ENCODE data around the gene PSME1.

Gene PSME1

DNA sequence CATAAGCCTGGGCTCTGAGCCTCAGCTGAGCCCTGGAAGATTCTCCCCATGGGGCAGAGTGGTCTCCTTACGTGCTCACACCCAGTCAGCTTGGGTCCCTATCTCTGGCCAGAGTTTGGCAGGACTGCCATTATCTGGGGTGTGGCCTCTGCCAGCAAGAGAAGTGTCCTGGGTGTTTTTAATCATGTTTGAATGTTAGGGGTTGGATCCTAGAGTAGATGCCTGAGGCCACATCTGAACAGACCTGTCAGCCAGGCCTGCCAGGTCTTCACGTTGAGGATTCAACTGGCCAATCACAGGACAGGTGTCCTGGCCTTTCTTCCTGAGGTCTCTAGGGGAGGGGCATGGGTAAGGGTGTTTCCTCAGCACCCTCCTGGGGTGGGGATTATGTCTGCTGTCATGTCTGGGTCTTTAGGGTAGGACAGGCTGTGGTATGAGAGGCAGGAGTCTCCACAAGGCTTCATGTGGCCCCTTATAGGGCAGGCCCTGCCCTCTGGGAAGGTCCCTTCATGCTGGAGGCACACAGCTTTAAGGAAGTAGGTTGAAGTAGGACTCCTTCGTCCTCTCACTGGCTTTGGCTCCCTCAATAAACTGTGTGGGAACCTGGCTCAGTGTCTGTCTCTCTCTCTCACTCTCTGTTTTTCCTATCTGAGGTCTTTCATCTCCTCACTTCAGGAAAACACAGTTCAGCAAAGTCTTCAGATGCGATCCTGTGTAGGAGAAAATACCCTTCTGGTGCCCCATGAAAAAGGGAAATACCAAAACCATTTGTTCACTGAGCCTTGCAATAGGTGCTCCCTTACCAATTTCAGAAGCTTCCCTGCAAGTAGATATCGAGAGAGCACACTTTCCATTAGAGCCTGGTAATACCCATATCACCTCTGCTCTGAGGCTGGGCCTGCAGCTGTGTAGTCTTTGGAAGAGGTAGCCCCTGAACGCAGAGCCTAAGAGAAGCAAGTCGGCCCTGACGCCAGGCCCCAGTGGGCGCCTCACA, 12.3 kb upstream of the PSME1 start:
- TF ChIP-seq, protein P1, sequence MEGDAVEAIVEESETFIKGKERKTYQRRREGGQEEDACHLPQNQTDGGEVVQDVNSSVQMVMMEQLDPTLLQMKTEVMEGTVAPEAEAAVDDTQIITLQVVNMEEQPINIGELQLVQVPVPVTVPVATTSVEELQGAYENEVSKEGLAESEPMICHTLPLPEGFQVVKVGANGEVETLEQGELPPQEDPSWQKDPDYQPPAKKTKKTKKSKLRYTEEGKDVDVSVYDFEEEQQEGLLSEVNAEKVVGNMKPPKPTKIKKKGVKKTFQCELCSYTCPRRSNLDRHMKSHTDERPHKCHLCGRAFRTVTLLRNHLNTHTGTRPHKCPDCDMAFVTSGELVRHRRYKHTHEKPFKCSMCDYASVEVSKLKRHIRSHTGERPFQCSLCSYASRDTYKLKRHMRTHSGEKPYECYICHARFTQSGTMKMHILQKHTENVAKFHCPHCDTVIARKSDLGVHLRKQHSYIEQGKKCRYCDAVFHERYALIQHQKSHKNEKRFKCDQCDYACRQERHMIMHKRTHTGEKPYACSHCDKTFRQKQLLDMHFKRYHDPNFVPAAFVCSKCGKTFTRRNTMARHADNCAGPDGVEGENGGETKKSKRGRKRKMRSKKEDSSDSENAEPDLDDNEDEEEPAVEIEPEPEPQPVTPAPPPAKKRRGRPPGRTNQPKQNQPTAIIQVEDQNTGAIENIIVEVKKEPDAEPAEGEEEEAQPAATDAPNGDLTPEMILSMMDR (conservative IDR thresholded peaks at IDR 0.05): no peak
- no peak for TF ChIP-seq ZFX (IDR thresholded peaks at IDR 0.05)
- no peak overlapping the region for H3K27ac ChIP-seq

DNA sequence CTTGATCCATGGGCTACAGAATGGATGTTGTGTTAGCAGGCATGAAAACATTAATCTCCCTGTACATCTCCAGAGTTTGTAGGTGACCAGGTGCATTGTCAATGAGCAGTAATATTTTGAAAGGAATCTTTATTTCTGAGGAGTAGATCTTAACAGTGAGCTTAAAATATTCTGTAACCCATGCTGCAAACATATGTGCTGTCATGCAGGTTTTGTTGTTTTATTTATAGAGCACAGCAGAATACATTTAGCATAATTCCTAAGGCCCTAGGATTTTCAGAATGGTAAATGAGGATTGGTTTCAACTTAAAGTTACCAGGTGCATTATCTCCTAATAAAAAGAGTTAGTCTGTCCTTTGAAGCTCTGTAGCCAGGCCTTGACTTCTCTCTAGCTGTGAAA, 9.1 kb upstream of the PSME1 start:
- no peak for TF ChIP-seq ZFX (IDR thresholded peaks at IDR 0.05)
- TF ChIP-seq, protein P1 (conservative IDR thresholded peaks at IDR 0.05): no peak

GRCh38 chr14:24127673-24128072, 8.3 kb upstream of the PSME1 start:
- no peak overlapping the region for H3K27ac ChIP-seq
- no peak for TF ChIP-seq ZFX (IDR thresholded peaks at IDR 0.05)
- TF ChIP-seq, protein P1 (conservative IDR thresholded peaks at IDR 0.05): no peak

More for the DNA sequence above, 9.1 kb upstream of the PSME1 start:
- H3K27ac ChIP-seq: no peak overlapping the region

DNA sequence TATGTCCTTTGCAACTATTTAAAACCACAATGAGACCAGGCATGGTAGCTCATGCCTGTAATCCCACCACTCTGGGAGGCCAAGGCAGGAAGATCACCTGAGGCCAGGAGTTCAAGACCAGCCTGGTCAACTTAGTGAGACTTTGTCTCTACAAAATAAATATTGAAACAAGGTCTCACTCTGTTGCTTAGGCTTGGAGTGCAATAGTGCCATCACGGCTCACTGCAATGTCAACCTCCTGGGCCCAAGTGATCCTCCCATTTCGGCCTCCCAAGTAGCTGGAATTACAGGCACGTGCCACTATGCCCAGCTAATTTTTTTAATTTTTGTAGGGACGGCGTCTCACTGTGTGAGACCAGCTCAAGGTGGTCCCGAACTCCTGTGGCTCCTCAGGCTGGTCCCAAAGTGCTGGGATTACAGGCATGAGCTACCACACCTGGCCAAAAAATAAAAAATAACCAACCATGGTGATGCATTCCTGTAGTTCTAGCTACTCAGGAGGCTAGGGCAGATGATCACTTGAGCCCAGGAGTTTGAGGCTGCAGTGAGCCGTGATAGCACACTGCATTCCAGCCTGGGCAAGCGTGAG, 6.5 kb upstream of the PSME1 start:
- no peak for TF ChIP-seq ZFX (IDR thresholded peaks at IDR 0.05)
- TF ChIP-seq, protein P1 (conservative IDR thresholded peaks at IDR 0.05): no peak
- no peak overlapping the region for H3K27ac ChIP-seq

DNA sequence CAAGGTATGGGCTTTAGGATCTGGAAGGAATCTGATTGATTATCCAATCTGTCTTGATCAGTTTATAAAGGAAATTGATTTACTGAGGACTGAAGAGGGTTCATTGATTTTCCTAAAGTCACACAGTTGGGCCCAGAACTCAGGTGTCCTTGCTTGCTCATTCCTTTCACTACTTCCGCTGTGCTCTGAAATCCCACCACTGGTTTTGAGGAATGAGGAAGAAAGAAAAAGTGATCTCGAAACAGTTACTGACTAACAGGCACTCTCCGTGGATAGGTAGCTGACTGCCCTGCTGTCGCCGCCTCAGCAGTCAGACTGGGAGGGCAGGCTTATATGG, 5.6 kb upstream of the PSME1 start, which contains the start of gene FITM1:
TSS of gene FITM1 (plus strand) at position 280 of the 337 bp plus-strand sequence. CDS start 905 bp downstream, outside the sequence.
- TF ChIP-seq, protein P1 (conservative IDR thresholded peaks at IDR 0.05): no peak
- TF ChIP-seq ZFX (IDR thresholded peaks at IDR 0.05): no peak
- no peak within 1 kb of the TSS for H3K27ac ChIP-seq

DNA sequence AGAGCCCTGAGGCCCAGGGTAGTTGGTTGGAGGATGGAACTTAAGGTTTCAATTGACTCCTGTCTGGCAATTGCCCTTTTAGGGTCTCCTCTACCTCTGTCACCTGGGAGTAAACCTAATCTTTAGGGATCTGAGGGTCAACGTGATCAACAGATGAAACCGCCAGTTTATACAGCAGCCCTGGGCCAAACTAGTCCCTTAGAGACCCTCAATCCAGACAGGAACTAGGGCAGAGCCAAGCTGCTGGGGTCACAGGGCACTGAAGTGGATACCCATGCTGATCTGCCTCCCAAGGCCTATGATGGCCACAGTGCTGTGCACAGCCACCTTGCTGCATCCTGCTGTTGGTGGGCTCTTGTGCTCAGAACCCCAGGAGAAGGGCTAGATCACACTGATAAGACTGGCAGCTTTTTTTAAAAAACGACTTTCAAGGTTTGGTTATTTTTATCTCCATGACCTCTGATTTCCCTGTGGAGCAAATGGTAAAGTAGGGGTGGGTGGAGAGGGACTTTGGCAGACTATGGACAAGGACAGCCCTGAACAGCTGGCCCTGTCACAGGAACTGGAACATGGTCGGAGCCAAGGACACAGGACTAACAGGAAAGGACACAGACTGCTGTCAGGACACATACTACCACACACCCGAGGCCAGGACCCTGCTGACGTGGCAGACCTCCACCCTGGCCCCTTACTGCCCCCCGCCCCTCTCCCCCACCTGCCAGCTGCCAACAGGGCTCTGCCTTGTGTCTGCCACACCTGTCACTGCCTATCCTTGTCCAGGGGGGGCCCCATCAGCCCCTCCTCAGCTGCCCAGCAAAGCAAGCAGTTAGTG, 5.1 kb upstream of the PSME1 start:
- no peak overlapping the region for H3K27ac ChIP-seq
- TF ChIP-seq, protein P1 (conservative IDR thresholded peaks at IDR 0.05): no peak
- TF ChIP-seq ZFX (IDR thresholded peaks at IDR 0.05): no peak

All from C4-2B (cell line).